Gastrocnemius medialis (tissue), 4 donors: ENCODE results near the gene GLYATL1. TPM values are rescaled to one million over a fixed set of nuclear protein-coding genes. Genes with fewer than 3 reads are reported as not detected.

Experiments
- ATAC-seq, 2 donors: fragments of 150-250 bp; one replicate each; pipeline ENCODE4 v1.9.1; 2016
- DNase-seq, 2 donors: peaks; one replicate each; pipeline ENCODE4 v3.0.0-alpha.2; 2019
- H3K27ac ChIP-seq, 4 donors: fragments of 200-600 bp; sonication (generic); 1 replicate in 1 of 4; 2 replicates in 3 of 4; pipeline ENCODE4 v1.5.1; 2016 to 2018; ENCODE audit warnings: mild to moderate bottlenecking in 2 of 4, moderate library complexity in 1 of 4
- H3K27me3 ChIP-seq, 3 donors: fragments of 200-600 bp; sonication (generic) in 2 of 3; 1 replicate in 1 of 3; 2 replicates in 2 of 3; pipeline versions ENCODE4 v1.5.1 to v1.6.0; 2016 to 2019; ENCODE audit warnings: mild to moderate bottlenecking in 1 of 3, moderate library complexity in 1 of 3
- H3K36me3 ChIP-seq, 2 donors: fragments of 200-600 bp; sonication (generic) in 1 of 2; one replicate each; pipeline ENCODE4 v1.5.1; 2017 to 2018
- H3K4me1 ChIP-seq, 2 donors: fragments of 200-600 bp; sonication (generic) in 1 of 2; one replicate each; pipeline ENCODE4 v1.5.1; 2016 to 2017; ENCODE audit warnings: mild to moderate bottlenecking in 2 of 2
- H3K4me3 ChIP-seq, 4 donors: fragments of 200-600 bp; sonication (generic) in 3 of 4; 1 replicate in 1 of 4; 2 replicates in 3 of 4; pipeline ENCODE4 v1.5.1; 2016 to 2019; ENCODE audit warnings: mild to moderate bottlenecking in 2 of 4
- H3K9me3 ChIP-seq, 3 donors: fragments of 200-600 bp; sonication (generic) in 2 of 3; 1 replicate in 1 of 3; 2 replicates in 2 of 3; pipeline ENCODE4 v1.5.1; 2016 to 2019
- CTCF ChIP-seq, 5 experiments: fragments of 450-650 bp in 3 of 5; fragments of 200-600 bp in 2 of 5; sonication (generic) in 2 of 5; IDR thresholded peaks in 4 of 5; conservative IDR thresholded peaks in 1 of 5; 1 replicate in 4 of 5; 2 replicates in 1 of 5; pipeline ENCODE4 v1.5.1; 2016 to 2019; ENCODE audit warnings: antibody characterized with exemption in 5 of 5, mild to moderate bottlenecking in 3 of 5, moderate library complexity in 3 of 5
- POLR2A ChIP-seq, 2 donors: fragments of 450-650 bp; IDR thresholded peaks; one replicate each; pipeline ENCODE4 v1.6.1; 2017; ENCODE audit warnings: antibody characterized with exemption in 2 of 2, mild to moderate bottlenecking in 2 of 2, moderate library complexity in 2 of 2
- in situ Hi-C, 4 donors: fragments of 200-750 bp; cut with MboI; loops; one replicate each; pipeline versions ENCODE4 v1.15.0 to v1.8.0; 2017; ENCODE audit warnings: low sequenced_read_pairs in 4 of 4
- intact Hi-C: fragments of 100-400 bp; cut with DNase I; formaldehyde crosslinking; loops from one replicate; pipeline ENCODE4 v1.15.1; 2023; ENCODE audit warnings: low total_unique reads
- total RNA-seq, 4 donors: library from RNA; depleted of rRNA; stranded (reverse); fragments of >200 nt; gene quantifications; one replicate each; pipeline versions ENCODE4 v1.1.0 to v1.2.3, GENCODE V29; 2016

Gene GLYATL1
- total RNA-seq, 4 donors from 2014 or later = 0.94 to 1.2 TPM; not detected in 2

- intact Hi-C loops (no loop called here), in situ Hi-C loops (no loop called here)
- Histone ChIP-seq H3K4me3 (no peak overlapping the region), H3K9me3 (no peaks in the 10 kb centered on the region), H3K36me3 (no peaks in the 10 kb centered on the region), H3K27me3 (peaks cover 0 to 12% (median 9%) of the 10 kb centered on the region in 3 donors), H3K4me1 (no peaks in the 10 kb centered on the region), H3K27ac (no peak overlapping the region)
- TF ChIP-seq CTCF (IDR thresholded peaks at IDR 0.05 in 4 of 5, conservative IDR thresholded peaks at IDR 0.05 in 1 of 5) (no peak), POLR2A (IDR thresholded peaks at IDR 0.05) (no peak)
- ATAC-seq = no peak
- no peak for DNase-seq
Observed at GRCh38 chr11:58927393-58928106, 11.7 kb upstream of the GLYATL1 start.

- Histone ChIP-seq H3K9me3 (no peaks in the 10 kb centered on the region), H3K27me3 (peaks cover 0 to 12% (median 9%) of the 10 kb centered on the region in 3 donors), H3K4me1 (no peaks in the 10 kb centered on the region), H3K36me3 (no peaks in the 10 kb centered on the region), H3K27ac (no peak overlapping the region), H3K4me3 (no peak overlapping the region)
- ATAC-seq = no peak
- DNase-seq = no peak
- TF ChIP-seq CTCF (IDR thresholded peaks at IDR 0.05 in 4 of 5, conservative IDR thresholded peaks at IDR 0.05 in 1 of 5) (no peak), POLR2A (IDR thresholded peaks at IDR 0.05) (no peak)
- intact Hi-C loops (no loop called here), in situ Hi-C loops (no loop called here)
Observed at GRCh38 chr11:58928107-58928499, 11.2 kb upstream of the GLYATL1 start.

- no peak for ATAC-seq
- peaks cover 0 to 12% (median 9%) of the 10 kb centered on the region in 3 donors for H3K27me3 ChIP-seq
Observed at GRCh38 chr11:58928691-58929090, 10.6 kb upstream of the GLYATL1 start.

GRCh38 chr11:58930926-58931325, 8.4 kb upstream of the GLYATL1 start:
- TF ChIP-seq CTCF (IDR thresholded peaks at IDR 0.05 in 4 of 5, conservative IDR thresholded peaks at IDR 0.05 in 1 of 5) (no peak), POLR2A (IDR thresholded peaks at IDR 0.05) (no peak)
- ATAC-seq (no peak), DNase-seq (no peak)
- Histone ChIP-seq H3K27me3 (peaks cover 0 to 12% (median 9%) of the 10 kb centered on the region in 3 donors), H3K27ac (no peak overlapping the region), H3K4me1 (no peaks in the 10 kb centered on the region), H3K9me3 (no peaks in the 10 kb centered on the region), H3K4me3 (no peak overlapping the region), H3K36me3 (no peaks in the 10 kb centered on the region)
- in situ Hi-C loops = no loop called here
- intact Hi-C loops = no loop called here

More at GRCh38 chr11:58928691-58929090, 10.6 kb upstream of the GLYATL1 start:
- no peak for TF ChIP-seq POLR2A (IDR thresholded peaks at IDR 0.05)
- TF ChIP-seq CTCF (IDR thresholded peaks at IDR 0.05 in 4 of 5, conservative IDR thresholded peaks at IDR 0.05 in 1 of 5) = no peak
- no peak overlapping the region for H3K4me3 ChIP-seq
- H3K9me3 ChIP-seq = no peaks in the 10 kb centered on the region
- H3K27ac ChIP-seq = no peak overlapping the region
- intact Hi-C loops (no loop called here), in situ Hi-C loops (no loop called here)
- H3K36me3 ChIP-seq = no peaks in the 10 kb centered on the region
- DNase-seq = no peak
- H3K4me1 ChIP-seq = no peaks in the 10 kb centered on the region
